ENCODE data around the gene MINDY4B.

MINDY4B gene

GRCh38 chr3:150902988-150903387 is 2.3 kb downstream of the MINDY4B start:
- Histone ChIP-seq H3K4me1 (ENCODE audit: control insufficient read depth, insufficient read depth, low read length) (no peaks in the 10 kb centered on the region), H3K9me3 (ENCODE audit: control insufficient read depth, low read length) (no peaks in the 10 kb centered on the region), H3K36me3 (ENCODE audit: control insufficient read depth, insufficient read depth, low read length) (no peaks in the 10 kb centered on the region), H3K27me3 (ENCODE audit: control insufficient read depth, insufficient read depth, low read length, poor library complexity, severe bottlenecking) (no peaks in the 10 kb centered on the region), H3K27ac (ENCODE audit: insufficient read depth, low read depth, low read length, poor library complexity, severe bottlenecking) (no peak overlapping the region), H3K4me3 (ENCODE audit: insufficient read depth, low read depth, low read length) (no peak overlapping the region)
- 100% methylated on average over 2 of the region's 2 CpGs for WGBS, 2 experiments

- H3K4me3 ChIP-seq (ENCODE audit: insufficient read depth, low read depth, low read length) = no peak overlapping the region
- no peaks in the 10 kb centered on the region for H3K4me1 ChIP-seq (ENCODE audit: control insufficient read depth, insufficient read depth, low read length)
- 91 to 92% methylated on average over 10 of the region's 10 CpGs for WGBS, 2 experiments
- no peaks in the 10 kb centered on the region for H3K27me3 ChIP-seq (ENCODE audit: control insufficient read depth, insufficient read depth, low read length, poor library complexity, severe bottlenecking)
- H3K9me3 ChIP-seq (ENCODE audit: control insufficient read depth, low read length) = no peaks in the 10 kb centered on the region
- H3K27ac ChIP-seq (ENCODE audit: insufficient read depth, low read depth, low read length, poor library complexity, severe bottlenecking) = no peak overlapping the region
- no peaks in the 10 kb centered on the region for H3K36me3 ChIP-seq (ENCODE audit: control insufficient read depth, insufficient read depth, low read length)
These were observed 3.4 kb downstream of the MINDY4B start for GRCh38 chr3:150901793-150902192.

- Histone ChIP-seq H3K27me3 (ENCODE audit: control insufficient read depth, insufficient read depth, low read length, poor library complexity, severe bottlenecking) (no peaks in the 10 kb centered on the region), H3K9me3 (ENCODE audit: control insufficient read depth, low read length) (no peaks in the 10 kb centered on the region), H3K36me3 (ENCODE audit: control insufficient read depth, insufficient read depth, low read length) (no peaks in the 10 kb centered on the region), H3K4me3 (ENCODE audit: insufficient read depth, low read depth, low read length) (no peak overlapping the region), H3K27ac (ENCODE audit: insufficient read depth, low read depth, low read length, poor library complexity, severe bottlenecking) (no peak overlapping the region), H3K4me1 (ENCODE audit: control insufficient read depth, insufficient read depth, low read length) (no peaks in the 10 kb centered on the region)
- 88 to 94% methylated on average over 2 of the region's 2 CpGs for WGBS, 2 experiments
These were observed 6.1 kb downstream of the MINDY4B start for GRCh38 chr3:150899141-150899540.

GRCh38 chr3:150898046-150898754 is 7.0 kb downstream of the MINDY4B start:
- 89% methylated on average over 2 to 3 of the region's 3 CpGs for WGBS, 2 experiments
- H3K27ac ChIP-seq (ENCODE audit: insufficient read depth, low read depth, low read length, poor library complexity, severe bottlenecking) = no peak overlapping the region
- no peaks in the 10 kb centered on the region for H3K9me3 ChIP-seq (ENCODE audit: control insufficient read depth, low read length)
- no peak overlapping the region for H3K4me3 ChIP-seq (ENCODE audit: insufficient read depth, low read depth, low read length)
- H3K27me3 ChIP-seq (ENCODE audit: control insufficient read depth, insufficient read depth, low read length, poor library complexity, severe bottlenecking) = no peaks in the 10 kb centered on the region
- no peaks in the 10 kb centered on the region for H3K36me3 ChIP-seq (ENCODE audit: control insufficient read depth, insufficient read depth, low read length)
- H3K4me1 ChIP-seq (ENCODE audit: control insufficient read depth, insufficient read depth, low read length) = no peaks in the 10 kb centered on the region

- WGBS, 2 experiments = 93 to 96% methylated on average over 3 of the region's 3 CpGs
- no peaks in the 10 kb centered on the region for H3K9me3 ChIP-seq (ENCODE audit: control insufficient read depth, low read length)
- H3K36me3 ChIP-seq (ENCODE audit: control insufficient read depth, insufficient read depth, low read length) = no peaks in the 10 kb centered on the region
- no peaks in the 10 kb centered on the region for H3K27me3 ChIP-seq (ENCODE audit: control insufficient read depth, insufficient read depth, low read length, poor library complexity, severe bottlenecking)
- H3K4me1 ChIP-seq (ENCODE audit: control insufficient read depth, insufficient read depth, low read length) = no peaks in the 10 kb centered on the region
- no peak overlapping the region for H3K27ac ChIP-seq (ENCODE audit: insufficient read depth, low read depth, low read length, poor library complexity, severe bottlenecking)
- no peak overlapping the region for H3K4me3 ChIP-seq (ENCODE audit: insufficient read depth, low read depth, low read length)
These were observed 7.6 kb downstream of the MINDY4B start for GRCh38 chr3:150897592-150897991.

- no peaks in the 10 kb centered on the region for H3K9me3 ChIP-seq (ENCODE audit: control insufficient read depth, low read length)
- 94 to 95% methylated on average over 9 of the region's 9 CpGs for WGBS, 2 experiments
- no peaks in the 10 kb centered on the region for H3K27me3 ChIP-seq (ENCODE audit: control insufficient read depth, insufficient read depth, low read length, poor library complexity, severe bottlenecking)
- H3K27ac ChIP-seq (ENCODE audit: insufficient read depth, low read depth, low read length, poor library complexity, severe bottlenecking) = no peak overlapping the region
- H3K4me1 ChIP-seq (ENCODE audit: control insufficient read depth, insufficient read depth, low read length) = no peaks in the 10 kb centered on the region
- H3K36me3 ChIP-seq (ENCODE audit: control insufficient read depth, insufficient read depth, low read length) = no peaks in the 10 kb centered on the region
- no peak overlapping the region for H3K4me3 ChIP-seq (ENCODE audit: insufficient read depth, low read depth, low read length)
These were observed 14.4 kb downstream of the MINDY4B start for GRCh38 chr3:150890831-150891230.

- no peak overlapping the region for H3K4me3 ChIP-seq (ENCODE audit: insufficient read depth, low read depth, low read length)
- no peaks in the 10 kb centered on the region for H3K27me3 ChIP-seq (ENCODE audit: control insufficient read depth, insufficient read depth, low read length, poor library complexity, severe bottlenecking)
- H3K4me1 ChIP-seq (ENCODE audit: control insufficient read depth, insufficient read depth, low read length) = no peaks in the 10 kb centered on the region
- no peaks in the 10 kb centered on the region for H3K36me3 ChIP-seq (ENCODE audit: control insufficient read depth, insufficient read depth, low read length)
- 89 to 96% methylated on average over 1 to 3 of the region's 3 CpGs for WGBS, 2 experiments
- no peak overlapping the region for H3K27ac ChIP-seq (ENCODE audit: insufficient read depth, low read depth, low read length, poor library complexity, severe bottlenecking)
- H3K9me3 ChIP-seq (ENCODE audit: control insufficient read depth, low read length) = no peaks in the 10 kb centered on the region
These were observed 14.9 kb downstream of the MINDY4B start for GRCh38 chr3:150890295-150890694.

- no peaks in the 10 kb centered on the region for H3K36me3 ChIP-seq (ENCODE audit: control insufficient read depth, insufficient read depth, low read length)
- WGBS, 2 experiments = 85 to 87% methylated on average over 6 of the region's 6 CpGs
- H3K9me3 ChIP-seq (ENCODE audit: control insufficient read depth, low read length) = no peaks in the 10 kb centered on the region
- no peaks in the 10 kb centered on the region for H3K4me1 ChIP-seq (ENCODE audit: control insufficient read depth, insufficient read depth, low read length)
- H3K4me3 ChIP-seq (ENCODE audit: insufficient read depth, low read depth, low read length) = no peak overlapping the region
- no peaks in the 10 kb centered on the region for H3K27me3 ChIP-seq (ENCODE audit: control insufficient read depth, insufficient read depth, low read length, poor library complexity, severe bottlenecking)
- H3K27ac ChIP-seq (ENCODE audit: insufficient read depth, low read depth, low read length, poor library complexity, severe bottlenecking) = no peak overlapping the region
These were observed 16.1 kb downstream of the MINDY4B start for GRCh38 chr3:150889106-150889505.

- 93 to 94% methylated on average over 2 of the region's 2 CpGs for WGBS, 2 experiments
- no peaks in the 10 kb centered on the region for H3K27me3 ChIP-seq (ENCODE audit: control insufficient read depth, insufficient read depth, low read length, poor library complexity, severe bottlenecking)
- H3K4me3 ChIP-seq (ENCODE audit: insufficient read depth, low read depth, low read length) = no peak overlapping the region
- H3K4me1 ChIP-seq (ENCODE audit: control insufficient read depth, insufficient read depth, low read length) = no peaks in the 10 kb centered on the region
- no peak overlapping the region for H3K27ac ChIP-seq (ENCODE audit: insufficient read depth, low read depth, low read length, poor library complexity, severe bottlenecking)
- H3K36me3 ChIP-seq (ENCODE audit: control insufficient read depth, insufficient read depth, low read length) = no peaks in the 10 kb centered on the region
- no peaks in the 10 kb centered on the region for H3K9me3 ChIP-seq (ENCODE audit: control insufficient read depth, low read length)
These were observed 18.2 kb downstream of the MINDY4B start for GRCh38 chr3:150887031-150887430.

GRCh38 chr3:150885535-150885934 is 19.7 kb downstream of the MINDY4B start:
- WGBS, 2 experiments = 77 to 83% methylated on average over 3 of the region's 3 CpGs
- H3K4me1 ChIP-seq (ENCODE audit: control insufficient read depth, insufficient read depth, low read length) = no peaks in the 10 kb centered on the region
- H3K36me3 ChIP-seq (ENCODE audit: control insufficient read depth, insufficient read depth, low read length) = no peaks in the 10 kb centered on the region
- H3K9me3 ChIP-seq (ENCODE audit: control insufficient read depth, low read length) = no peaks in the 10 kb centered on the region
- no peaks in the 10 kb centered on the region for H3K27me3 ChIP-seq (ENCODE audit: control insufficient read depth, insufficient read depth, low read length, poor library complexity, severe bottlenecking)
- H3K27ac ChIP-seq (ENCODE audit: insufficient read depth, low read depth, low read length, poor library complexity, severe bottlenecking) = no peak overlapping the region
- no peak overlapping the region for H3K4me3 ChIP-seq (ENCODE audit: insufficient read depth, low read depth, low read length)
